H9 (cell line): ENCODE results near the gene FERMT2. TPM values are rescaled to one million over a fixed set of nuclear protein-coding genes. Genes with fewer than 3 reads are reported as not detected.

Source experiments
- DNase-seq: peaks from one replicate; pipeline ENCODE4 v3.0.0-alpha.2; 2017
- H2AFZ ChIP-seq: one replicate; pipeline ENCODE4 v1.6.1; 2013; ENCODE audit warnings: mild to moderate bottlenecking, low read length, control low read depth, moderate library complexity
- H2AK5ac ChIP-seq: 2 replicates; pipeline ENCODE4 v1.6.1; 2013; ENCODE audit warnings: low read length, control low read depth, mixed read lengths; ENCODE audit not compliant: insufficient read length
- H2BK120ac ChIP-seq: one replicate; pipeline ENCODE4 v1.6.1; 2013; ENCODE audit warnings: low read depth, mild to moderate bottlenecking, low read length, control low read depth, inconsistent platforms; ENCODE audit not compliant: poor library complexity, severe bottlenecking
- H2BK12ac ChIP-seq: 2 replicates; pipeline ENCODE4 v1.6.1; 2013; ENCODE audit warnings: low read length, control low read depth, mixed read lengths, low read depth; ENCODE audit not compliant: insufficient read length
- H2BK15ac ChIP-seq: 2 replicates; pipeline ENCODE4 v1.6.1; 2013; ENCODE audit warnings: low read depth, low read length, control low read depth
- H2BK20ac ChIP-seq: one replicate; pipeline ENCODE4 v1.6.1; 2013; ENCODE audit warnings: low read depth, mild to moderate bottlenecking, low read length, control low read depth, inconsistent platforms; ENCODE audit not compliant: poor library complexity, severe bottlenecking
- H2BK5ac ChIP-seq: 2 replicates; pipeline ENCODE4 v1.6.1; 2013; ENCODE audit warnings: low read length, control low read depth, mixed read lengths; ENCODE audit not compliant: insufficient read length
- H3K14ac ChIP-seq: 2 replicates; pipeline ENCODE4 v1.6.1; 2013; ENCODE audit warnings: low read length, control low read depth; ENCODE audit not compliant: insufficient read depth
- H3K18ac ChIP-seq: 2 replicates; pipeline ENCODE4 v1.6.1; 2013; ENCODE audit warnings: low read depth, mild to moderate bottlenecking, mixed read lengths, low read length, control low read depth; ENCODE audit not compliant: insufficient read length
- H3K23ac ChIP-seq: 2 replicates; pipeline ENCODE4 v1.6.1; 2013; ENCODE audit warnings: low read length, control low read depth, mixed read lengths, low read depth; ENCODE audit not compliant: insufficient read length
- H3K23me2 ChIP-seq: 2 replicates; pipeline ENCODE4 v1.6.1; 2013; ENCODE audit warnings: low read depth, mild to moderate bottlenecking, mixed read lengths, low read length, control low read depth; ENCODE audit not compliant: insufficient read length, poor library complexity, severe bottlenecking
- H3K27ac ChIP-seq: 2 replicates; pipeline ENCODE4 v1.5.1; 2013; ENCODE audit warnings: low read length, control low read depth, mixed read lengths, low read depth; ENCODE audit not compliant: insufficient read length
- H3K27me3 ChIP-seq: 2 replicates; pipeline ENCODE4 v1.6.1; 2013; ENCODE audit warnings: low read length, control low read depth, inconsistent platforms; ENCODE audit not compliant: insufficient read depth
- H3K4ac ChIP-seq: 2 replicates; pipeline ENCODE4 v1.6.1; 2013; ENCODE audit warnings: low read depth, mild to moderate bottlenecking, control low read depth, inconsistent platforms, low read length, moderate library complexity
- H3K4me1 ChIP-seq: 2 replicates; pipeline ENCODE4 v1.6.1; 2013; ENCODE audit warnings: low read length, control low read depth, inconsistent platforms; ENCODE audit not compliant: insufficient read depth
- H3K4me2 ChIP-seq: 2 replicates; pipeline ENCODE4 v1.6.1; 2013; ENCODE audit warnings: low read length, control low read depth, mixed read lengths; ENCODE audit not compliant: insufficient read length, insufficient read depth
- H3K56ac ChIP-seq: 2 replicates; pipeline ENCODE4 v1.6.1; 2013; ENCODE audit warnings: low read depth, mild to moderate bottlenecking, mixed read lengths, low read length, control low read depth; ENCODE audit not compliant: insufficient read length
- H3K79me1 ChIP-seq: 2 replicates; pipeline ENCODE4 v1.6.1; 2013; ENCODE audit warnings: low read depth, mild to moderate bottlenecking, moderate library complexity, low read length, control low read depth, inconsistent platforms; ENCODE audit not compliant: insufficient read depth, poor library complexity, severe bottlenecking
- H3K79me2 ChIP-seq: 2 replicates; pipeline ENCODE4 v1.6.1; 2013; ENCODE audit warnings: low read length, control low read depth, inconsistent platforms; ENCODE audit not compliant: insufficient read depth
- H3K9ac ChIP-seq: 2 replicates; pipeline ENCODE4 v1.6.1; 2013; ENCODE audit warnings: low read length, control low read depth, mixed read lengths; ENCODE audit not compliant: insufficient read length; ENCODE audit errors: extremely low read depth
- H3K9me3 ChIP-seq: one replicate; pipeline ENCODE4 v1.6.1; 2013; ENCODE audit warnings: low read depth, low read length, inconsistent platforms; ENCODE audit not compliant: control insufficient read depth
- H3T11ph ChIP-seq: one replicate; pipeline ENCODE4 v1.6.1; 2013; ENCODE audit warnings: mild to moderate bottlenecking, low read length, control low read depth, inconsistent platforms
- H4K20me1 ChIP-seq: one replicate; pipeline ENCODE4 v1.6.1; 2013; ENCODE audit not compliant: control insufficient read depth, insufficient read length, insufficient read depth
- H4K5ac ChIP-seq: 2 replicates; pipeline ENCODE4 v1.6.1; 2013; ENCODE audit warnings: low read depth, mild to moderate bottlenecking, mixed read lengths, low read length, control low read depth; ENCODE audit not compliant: insufficient read length
- H4K8ac ChIP-seq: replicated peaks from 2 replicates; pipeline ENCODE4 v1.6.1; 2013; ENCODE audit warnings: low read length, control low read depth, mixed read lengths, low read depth; ENCODE audit not compliant: insufficient read length
- H4K91ac ChIP-seq: 2 replicates; pipeline ENCODE4 v1.6.1; 2013; ENCODE audit warnings: low read depth, mild to moderate bottlenecking, moderate library complexity, mixed read lengths, low read length, control low read depth; ENCODE audit not compliant: insufficient read length
- H3K27ac Mint-ChIP-seq, 3 experiments: 2 replicates in 2 of 3; 3 replicates in 1 of 3; pipeline ENCODE4 v1.8.0; 2020 to 2021; ENCODE audit warnings: mixed read lengths in 3 of 3, mild to moderate bottlenecking in 1 of 3, moderate library complexity in 1 of 3
- H3K27me3 Mint-ChIP-seq: 2 replicates; pipeline ENCODE4 v1.8.0; 2021; ENCODE audit warnings: low read depth, mild to moderate bottlenecking, moderate library complexity, mixed read lengths
- H3K36me3 Mint-ChIP-seq, 3 experiments: 2 replicates in 2 of 3; 3 replicates in 1 of 3; pipeline ENCODE4 v1.8.0; 2020 to 2021; ENCODE audit warnings: low read depth in 3 of 3, mixed read lengths in 3 of 3; ENCODE audit not compliant: insufficient read depth in 1 of 3
- H3K4me1 Mint-ChIP-seq, 2 experiments: 2 replicates each; pipeline ENCODE4 v1.8.0; 2020; ENCODE audit warnings: mixed read lengths in 2 of 2
- H3K4me3 Mint-ChIP-seq, 2 experiments: 2 replicates in 1 of 2; 3 replicates in 1 of 2; pipeline ENCODE4 v1.8.0; 2020 to 2021; ENCODE audit warnings: mild to moderate bottlenecking in 2 of 2, mixed read lengths in 2 of 2, moderate library complexity in 1 of 2
- H3K9me3 Mint-ChIP-seq, 2 experiments: 2 replicates in 1 of 2; 3 replicates in 1 of 2; pipeline ENCODE4 v1.8.0; 2020; ENCODE audit warnings: mild to moderate bottlenecking in 2 of 2, mixed read lengths in 2 of 2, moderate library complexity in 1 of 2
- whole genome bisulfite sequencing: extraction: QIAGEN DNeasy Blood & Tissue Kit; methylation state at CpG from one replicate; pipeline ENCODE4 v1.1.7; 2013; ENCODE audit warnings: missing lambda C conversion rate, low lambda C conversion rate, mixed read lengths; ENCODE audit not compliant: insufficient read length; ENCODE audit errors: extremely low coverage; 5-methylcytosine and 5-hydroxymethylcytosine counted together
- total RNA-seq: library from RNA; stranded (reverse); gene quantifications from 2 replicates; pipeline ENCODE4 v1.2.1, GENCODE V29; 2021
- TF ChIP-seq, protein P1 (sequence below): fragments of 200-600 bp; sonication (generic); conservative IDR thresholded peaks from 3 replicates; pipeline ENCODE4 v1.8.0; 2021; ENCODE audit warnings: antibody characterized with exemption, mild to moderate bottlenecking

The FERMT2 gene
- total RNA-seq, 1 experiment from 2014 or later = 128 TPM

DNA sequence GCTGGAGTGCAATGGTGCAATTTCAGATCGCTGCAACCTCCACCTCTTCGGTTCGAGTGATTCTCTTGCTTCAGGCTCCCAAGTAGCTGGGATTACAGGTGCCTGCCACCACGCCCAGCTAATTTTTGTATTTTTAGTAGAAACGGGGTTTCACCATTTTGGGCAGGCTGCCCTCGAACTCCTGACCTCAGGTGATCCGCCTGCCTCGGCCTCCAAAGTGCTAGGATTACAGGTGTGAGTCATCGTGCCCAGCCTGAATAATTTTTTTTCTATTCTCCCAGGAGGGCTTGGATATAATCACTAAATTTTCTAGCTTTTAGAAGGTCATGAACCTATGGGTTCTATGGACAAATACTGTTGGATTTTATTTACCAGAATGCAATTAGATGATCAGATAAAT lies 114.8 kb downstream of the FERMT2 start:
- Histone ChIP-seq H2BK12ac (no peak overlapping the region), H3K23me2 (no peaks in the 10 kb centered on the region), H2AFZ (no peak overlapping the region), H3K79me1 (no peaks in the 10 kb centered on the region), H3K56ac (no peak overlapping the region), H3K4me1 (peaks cover 3% of the 10 kb centered on the region; the same call in 1 of the 2 replicates), H2BK120ac (no peak overlapping the region), H3K9me3 (no peaks in the 10 kb centered on the region), H3K27me3 (no peaks in the 10 kb centered on the region), H3K4me2 (no peak overlapping the region), H4K5ac (no peak overlapping the region), H3K9ac (no peak overlapping the region), H3K23ac (no peak overlapping the region), H2BK20ac (no peak overlapping the region), H3K4ac (no peak overlapping the region), H3K79me2 (no peaks in the 10 kb centered on the region), H4K20me1 (no peaks in the 10 kb centered on the region), H2BK15ac (no peak overlapping the region), H3T11ph (no peak overlapping the region), H4K8ac (no peak overlapping the region), H4K91ac (no peak overlapping the region), H3K18ac (no peak overlapping the region), H3K14ac (no peak overlapping the region), H3K27ac (no peak overlapping the region), H2BK5ac (no peak overlapping the region), H2AK5ac (no peak overlapping the region)
- WGBS = no CpG with 5 or more reads among the region's 9 CpGs
- Mint-ChIP-seq H3K27ac (no peak overlapping the region), H3K4me1 (peaks cover 36 to 39% of the 10 kb centered on the region in 2 experiments), H3K36me3 (peaks cover 0 to 3% (median 0%) of the 10 kb centered on the region in 3 experiments; a peak in 2 of 7 replicates), H3K27me3 (no peaks in the 10 kb centered on the region), H3K9me3 (peaks cover 2 to 7% of the 10 kb centered on the region in 2 experiments; a peak in 2 of 5 replicates), H3K4me3 (no peak overlapping the region)
- no peak for DNase-seq
- TF ChIP-seq, protein P1, sequence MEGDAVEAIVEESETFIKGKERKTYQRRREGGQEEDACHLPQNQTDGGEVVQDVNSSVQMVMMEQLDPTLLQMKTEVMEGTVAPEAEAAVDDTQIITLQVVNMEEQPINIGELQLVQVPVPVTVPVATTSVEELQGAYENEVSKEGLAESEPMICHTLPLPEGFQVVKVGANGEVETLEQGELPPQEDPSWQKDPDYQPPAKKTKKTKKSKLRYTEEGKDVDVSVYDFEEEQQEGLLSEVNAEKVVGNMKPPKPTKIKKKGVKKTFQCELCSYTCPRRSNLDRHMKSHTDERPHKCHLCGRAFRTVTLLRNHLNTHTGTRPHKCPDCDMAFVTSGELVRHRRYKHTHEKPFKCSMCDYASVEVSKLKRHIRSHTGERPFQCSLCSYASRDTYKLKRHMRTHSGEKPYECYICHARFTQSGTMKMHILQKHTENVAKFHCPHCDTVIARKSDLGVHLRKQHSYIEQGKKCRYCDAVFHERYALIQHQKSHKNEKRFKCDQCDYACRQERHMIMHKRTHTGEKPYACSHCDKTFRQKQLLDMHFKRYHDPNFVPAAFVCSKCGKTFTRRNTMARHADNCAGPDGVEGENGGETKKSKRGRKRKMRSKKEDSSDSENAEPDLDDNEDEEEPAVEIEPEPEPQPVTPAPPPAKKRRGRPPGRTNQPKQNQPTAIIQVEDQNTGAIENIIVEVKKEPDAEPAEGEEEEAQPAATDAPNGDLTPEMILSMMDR = no peak
